GM12892 (cell line): ENCODE measurements around the gene ACAT2.
A peak's percentile ranks its signal among the peaks of the same experiment; 100 is the strongest.
"Not testable (repeated sequence)": the region's sequence is repeated elsewhere in the genome, so short reads cannot be mapped to it uniquely, and the experiment has no call there.

ENCODE experiments used
- DNase-seq: peaks from one replicate; pipeline ENCODE4 v3.0.0; 2011; ENCODE audit not compliant: insufficient read length
- FAIRE-seq: peaks from 2 replicates; lab custom pipeline; 2011; peaks lifted over from hg19 to GRCh38; lab: Jason Lieb, UNC
- POLR2A ChIP-seq: IDR thresholded peaks from 2 replicates; pipeline ENCODE4 v1.6.1; 2011; ENCODE audit warnings: low read depth, low read length, control low read depth
- POLR2AphosphoS5 ChIP-seq: IDR thresholded peaks from 2 replicates; pipeline ENCODE4 v1.6.1; 2011; ENCODE audit warnings: low read depth, low read length, control low read depth
- TAF1 ChIP-seq: IDR thresholded peaks from 2 replicates; pipeline ENCODE4 v1.6.1; 2011; ENCODE audit warnings: low read depth, mild to moderate bottlenecking, control low read depth, low read length, borderline replicate concordance

The ACAT2 gene

DNA sequence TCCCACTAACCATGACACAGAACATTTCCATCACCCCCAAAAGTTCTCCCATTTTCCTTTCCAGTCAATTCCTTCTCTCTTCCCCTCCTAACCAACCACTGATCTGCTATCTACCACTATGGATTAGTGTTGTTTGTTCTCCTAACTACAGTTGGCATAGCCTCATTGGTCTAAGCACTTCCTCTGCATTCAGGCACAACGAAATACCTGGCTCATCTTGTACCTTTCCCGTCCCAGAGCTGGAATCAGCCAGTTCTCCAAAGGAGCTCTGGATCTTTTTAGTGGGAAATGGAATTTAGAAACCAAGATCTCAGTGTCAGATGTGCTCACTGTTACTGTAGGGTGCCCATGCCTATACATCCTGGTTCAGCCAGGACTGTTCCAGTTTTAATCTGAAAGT is 38.6 kb upstream of the ACAT2 start:
- TF ChIP-seq POLR2AphosphoS5 (no peak), TAF1 (no peak), POLR2A (no peak)
- DNase-seq (no peak), FAIRE-seq (no peak)

DNA sequence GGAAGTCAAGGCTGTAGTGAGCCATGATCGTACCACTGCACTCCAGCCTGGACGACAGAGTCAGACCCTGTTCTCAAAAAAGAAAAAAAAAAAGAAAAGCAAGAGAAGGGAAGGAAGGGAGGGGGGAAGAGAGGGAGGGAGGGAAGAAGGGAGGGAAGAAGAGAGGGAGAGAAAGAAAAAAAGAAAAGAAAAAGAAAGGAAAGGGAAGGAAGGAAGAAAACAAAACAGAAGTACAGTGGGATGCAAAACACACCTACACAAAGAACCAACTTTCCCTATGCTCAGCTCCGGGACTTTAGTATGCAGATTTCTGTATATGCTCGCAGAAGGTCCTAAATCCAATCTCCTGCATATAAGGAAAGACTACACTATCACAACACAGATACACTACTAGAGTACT is 37.1 kb upstream of the ACAT2 start:
- no peak for TF ChIP-seq POLR2A
- TF ChIP-seq POLR2AphosphoS5 = no peak
- TF ChIP-seq TAF1 = no peak
- FAIRE-seq (no peak), DNase-seq (no peak)

DNA sequence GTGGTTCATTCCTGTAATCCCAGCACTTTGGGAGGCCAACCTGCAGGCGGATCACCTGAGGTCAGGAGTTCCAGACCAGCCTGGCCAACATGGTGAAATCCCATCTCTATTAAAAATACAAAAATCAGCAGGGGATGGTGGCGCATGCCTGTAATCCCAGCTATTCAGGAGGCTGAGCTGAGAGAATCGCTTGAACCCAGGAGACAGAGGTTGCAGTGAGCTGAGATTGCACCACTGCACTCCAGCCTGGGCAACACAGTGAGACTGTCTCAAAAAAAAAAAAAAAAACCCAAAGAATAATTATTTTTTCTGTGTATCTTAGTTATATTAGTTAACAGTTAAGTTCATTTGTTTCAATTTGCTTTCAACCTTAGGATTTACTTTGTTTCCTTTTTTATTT is 36.6 kb upstream of the ACAT2 start:
- not testable (repeated sequence) for FAIRE-seq, DNase-seq

DNA sequence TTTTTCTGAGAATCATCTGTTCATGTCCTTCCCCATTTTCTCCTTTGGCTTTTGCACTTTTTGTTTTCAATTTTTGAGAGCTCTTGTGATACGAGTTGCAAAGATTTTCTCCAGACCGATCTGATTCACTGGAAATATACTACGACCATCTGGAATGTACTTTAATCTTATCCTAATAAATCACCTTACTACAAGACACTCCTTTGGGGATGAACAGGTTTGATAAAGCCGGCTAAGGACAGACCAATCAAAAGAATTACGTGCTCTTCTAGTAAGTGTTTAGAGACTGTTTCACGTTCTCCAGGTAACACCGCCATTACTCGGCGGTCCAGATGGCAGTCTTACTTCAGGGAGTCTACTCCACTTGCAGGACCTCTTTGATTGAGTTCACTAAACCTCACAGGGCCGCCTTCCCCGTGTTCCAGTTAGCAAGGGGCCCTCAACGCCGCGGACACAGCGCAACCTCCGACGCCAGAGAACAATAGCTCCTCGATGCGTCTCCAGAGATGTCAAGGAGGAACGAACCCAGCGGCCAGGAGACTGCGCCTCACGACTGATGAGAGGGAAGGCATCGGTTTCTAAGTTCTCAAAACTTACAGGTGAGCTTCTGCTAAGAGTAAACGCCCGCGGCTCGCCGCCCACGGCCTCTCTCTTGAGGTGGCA is 35.5 kb upstream of the ACAT2 start:
- FAIRE-seq (no peak), DNase-seq (no peak)
- TF ChIP-seq TAF1 (no peak; the same call in 1 of the 2 replicates), POLR2A (peak; percentile 87), POLR2AphosphoS5 (no peak)

DNA sequence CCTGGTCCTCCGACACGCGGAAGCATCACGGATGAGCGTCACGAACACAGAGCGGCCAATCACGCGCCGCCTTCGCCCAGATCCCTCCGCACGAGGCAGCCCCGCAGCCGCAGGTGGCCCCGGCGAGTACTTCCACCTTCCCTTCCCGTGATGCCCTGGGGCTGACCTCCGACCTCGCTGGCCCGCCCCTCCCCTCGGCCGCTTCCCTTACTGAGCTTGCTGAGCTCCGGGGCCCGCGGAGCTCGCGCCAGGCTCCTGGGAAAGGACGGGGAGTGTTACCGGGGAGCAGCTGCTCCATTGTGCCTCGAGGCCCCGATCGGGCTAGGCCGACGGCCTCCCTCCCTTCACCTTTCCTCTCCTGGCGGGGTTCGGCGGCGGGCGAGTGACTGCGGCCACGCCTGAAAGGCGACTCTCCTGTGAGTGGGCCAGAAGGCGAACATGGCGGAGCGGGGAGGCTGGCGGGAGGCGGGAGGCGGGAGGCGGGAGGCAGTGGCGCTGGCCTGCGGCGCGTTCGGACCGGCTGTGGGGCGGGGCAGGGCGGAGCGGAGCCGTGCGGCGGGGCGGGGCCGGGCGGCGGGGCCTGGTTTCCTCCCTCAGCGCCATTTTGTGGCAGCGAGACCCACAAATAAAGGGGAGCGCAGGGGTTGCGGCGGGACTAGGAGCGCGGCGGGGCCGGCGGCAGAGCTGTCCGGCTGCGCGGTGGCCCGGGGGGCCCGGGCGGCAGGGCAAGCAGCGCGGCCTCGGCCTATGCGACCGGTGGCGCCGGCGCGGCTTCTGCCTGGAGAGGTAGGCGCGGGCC is 34.7 kb upstream of the ACAT2 start, which contains the start of gene WTAP:
TSS of gene WTAP (plus strand) at position 589 of the 799 bp plus-strand sequence. CDS start 8,760 bp downstream, outside the sequence.
- TF ChIP-seq POLR2A (peak; percentile 94), POLR2AphosphoS5 (peak; percentile 87), TAF1 (peak; percentile 72; the same call in 1 of the 2 replicates)
- peak; percentile 98 for FAIRE-seq
- peak; percentile 82 for DNase-seq

DNA sequence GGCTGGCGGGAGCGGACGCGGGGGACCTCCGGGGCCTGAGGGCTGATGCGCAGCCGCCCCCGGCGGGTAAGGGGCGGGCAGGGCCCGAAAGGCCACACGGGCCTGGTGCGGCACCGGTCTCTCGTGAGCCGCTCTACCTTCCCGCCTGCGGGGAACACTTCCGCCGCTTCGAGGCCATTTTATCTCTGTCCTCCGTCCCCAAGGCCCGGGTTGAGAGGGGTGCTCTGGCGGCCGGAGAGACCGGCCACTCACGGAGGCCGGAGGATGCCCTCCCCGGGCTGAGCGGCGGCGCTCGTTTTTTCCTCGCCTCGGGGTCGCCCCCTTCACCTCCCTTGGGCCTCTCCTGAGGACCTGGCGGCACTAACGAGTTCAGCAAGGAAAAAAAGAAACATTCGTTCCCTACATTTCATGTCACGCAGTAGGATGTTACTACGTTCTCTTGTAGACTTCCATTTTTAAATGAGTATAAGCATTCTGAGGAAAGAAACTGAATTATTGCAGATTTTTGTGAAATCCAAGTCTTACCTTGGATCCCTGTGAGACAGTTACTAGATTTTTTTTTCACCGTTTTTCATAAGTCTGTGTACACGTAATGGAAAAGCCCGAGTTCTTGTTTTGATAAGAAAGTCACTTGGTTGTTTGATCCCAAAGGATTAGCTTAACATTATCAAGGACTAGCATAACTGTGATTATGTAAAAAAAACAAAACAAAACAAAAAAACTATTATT is 34.0 kb upstream of the ACAT2 start:
- FAIRE-seq = peak; percentile 84
- peak; percentile 37 for DNase-seq
- TF ChIP-seq POLR2AphosphoS5 (no peak), TAF1 (no peak), POLR2A (no peak)

DNA sequence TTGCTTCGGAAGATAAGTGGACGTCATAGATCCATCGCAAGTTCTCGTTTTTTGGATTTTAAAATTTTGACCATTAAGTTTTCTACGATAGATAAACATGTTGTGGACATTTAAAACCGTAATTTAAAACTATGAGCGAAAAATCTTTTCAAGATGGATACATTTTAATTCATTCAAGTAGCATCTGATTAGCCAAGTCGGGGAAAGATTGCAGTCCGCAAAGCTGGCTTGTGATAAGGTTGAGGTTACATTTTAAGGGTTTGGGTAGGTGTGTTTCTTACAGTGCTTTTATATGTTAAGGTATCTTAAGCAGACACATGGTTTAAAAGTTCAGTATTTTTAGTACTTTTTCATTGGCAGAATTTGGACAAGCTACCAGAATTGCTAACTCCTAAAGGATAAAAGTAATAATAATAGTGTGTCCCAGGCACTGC is 33.3 kb upstream of the ACAT2 start:
- DNase-seq (no peak), FAIRE-seq (no peak)
- TF ChIP-seq POLR2A (no peak), TAF1 (no peak), POLR2AphosphoS5 (no peak)

DNA sequence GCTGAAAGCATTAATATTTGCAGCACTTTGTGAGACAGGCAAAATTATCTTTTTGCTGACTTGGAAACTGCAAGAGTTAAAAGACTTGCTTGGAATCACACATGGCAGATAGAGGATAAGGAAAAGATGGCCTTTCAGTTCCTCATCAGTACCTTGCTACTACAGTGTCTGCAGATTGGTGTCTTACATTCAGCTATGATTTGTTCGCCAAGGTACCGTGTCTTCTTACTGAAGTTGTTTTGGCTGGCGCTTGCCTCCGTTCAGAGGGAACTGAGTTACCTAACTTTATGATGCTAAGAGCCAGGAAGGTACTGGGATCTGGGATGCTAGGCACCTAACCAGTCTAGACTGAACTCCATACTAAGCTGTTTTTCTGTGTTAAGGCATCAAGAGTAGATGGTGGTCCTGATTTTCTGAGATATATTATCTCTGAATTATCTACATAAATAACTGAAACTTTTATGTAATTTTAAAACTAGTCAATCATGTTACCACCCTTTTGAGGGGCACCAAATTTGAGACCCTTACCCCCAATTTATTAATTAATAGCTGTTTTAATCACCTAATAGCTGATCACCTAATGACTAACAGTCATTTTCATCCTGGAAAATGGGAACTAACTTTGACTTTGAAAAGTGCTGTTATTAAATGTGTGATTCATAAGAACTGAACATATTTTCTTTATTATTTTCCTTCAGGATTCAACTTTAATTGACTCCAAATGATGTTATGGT is 32.1 kb upstream of the ACAT2 start:
- FAIRE-seq (peak; percentile 78), DNase-seq (peak; percentile 13)
- no peak for TF ChIP-seq TAF1
- 0 out of 2 replicates have a peak, but pooled peaks have one; percentile 16 for TF ChIP-seq POLR2A

DNA sequence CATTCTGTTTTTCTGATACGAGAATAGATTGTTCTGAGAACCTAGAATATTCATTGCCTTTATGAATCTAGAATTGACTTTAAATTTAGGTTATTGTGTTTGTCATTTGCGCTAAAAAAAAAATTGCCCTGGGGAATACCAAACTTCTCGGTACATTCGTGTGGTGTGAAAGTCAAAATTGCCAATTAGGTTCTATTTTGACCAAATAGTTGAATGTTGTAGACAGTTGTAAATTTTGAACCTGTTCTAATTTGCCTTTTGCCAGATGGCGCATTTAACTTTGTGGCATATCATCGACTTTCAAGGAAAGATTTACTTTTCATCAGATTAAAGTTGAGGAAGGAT is 31.5 kb upstream of the ACAT2 start:
- peak; percentile 66 for FAIRE-seq
- TF ChIP-seq POLR2A (no peak), TAF1 (no peak), POLR2AphosphoS5 (no peak)
- DNase-seq = no peak

DNA sequence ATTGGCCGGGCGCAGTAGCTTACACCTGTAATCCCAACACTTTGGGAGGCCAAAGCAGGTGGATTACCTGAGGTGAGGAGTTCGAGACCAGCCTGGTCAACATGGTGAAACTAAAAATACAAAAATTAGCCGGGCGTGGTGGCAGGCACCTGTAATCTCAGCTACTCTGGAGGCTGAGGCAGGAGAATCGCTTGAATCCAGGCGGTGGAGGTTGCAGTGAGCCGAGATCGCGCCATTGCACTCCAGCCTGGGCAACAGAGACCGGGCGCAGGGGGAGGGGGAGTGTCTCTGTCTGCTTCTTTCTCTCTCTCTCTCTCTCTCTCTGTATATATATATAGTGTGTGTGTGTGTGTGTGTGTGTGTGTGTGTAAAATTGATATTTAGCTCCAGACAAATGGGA is 29.3 kb upstream of the ACAT2 start:
- FAIRE-seq = not testable (repeated sequence)

DNA sequence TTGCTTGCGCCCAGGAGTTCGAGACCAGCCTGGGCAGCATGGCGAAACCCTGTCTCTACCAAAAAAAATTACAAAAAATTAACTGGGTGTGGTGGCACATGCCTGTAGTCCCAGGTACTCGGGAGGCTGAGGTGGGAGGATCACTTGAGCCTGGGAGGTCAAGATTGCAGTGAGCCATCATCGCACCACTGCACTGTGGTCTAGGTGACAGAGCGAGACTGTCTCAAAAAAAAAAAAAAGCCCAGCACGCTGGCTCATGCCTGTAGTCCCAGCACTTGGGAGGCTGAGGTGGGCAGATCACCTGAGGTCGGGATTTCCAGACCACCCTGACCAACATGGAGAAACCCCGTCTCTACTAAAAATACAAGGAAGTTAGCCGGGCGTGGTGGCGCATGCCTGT is 28.4 kb upstream of the ACAT2 start:
- not testable (repeated sequence) for FAIRE-seq, DNase-seq

More for the DNA sequence above, 29.3 kb upstream of the ACAT2 start:
- DNase-seq = not testable (repeated sequence)
